AG09319 (cell line): ENCODE measurements around the gene PICK1.

ENCODE experiments used
- DNase-seq: peaks from one replicate; pipeline ENCODE4 v3.0.0-alpha.2; 2010; ENCODE audit warnings: low read depth; ENCODE audit errors: extremely low read depth
- TF ChIP-seq, protein P1 (sequence below): IDR thresholded peaks from 2 replicates; pipeline ENCODE4 v1.5.1; 2011; ENCODE audit warnings: low read depth, mild to moderate bottlenecking, inconsistent platforms, low read length, moderate library complexity

PICK1 gene

DNA sequence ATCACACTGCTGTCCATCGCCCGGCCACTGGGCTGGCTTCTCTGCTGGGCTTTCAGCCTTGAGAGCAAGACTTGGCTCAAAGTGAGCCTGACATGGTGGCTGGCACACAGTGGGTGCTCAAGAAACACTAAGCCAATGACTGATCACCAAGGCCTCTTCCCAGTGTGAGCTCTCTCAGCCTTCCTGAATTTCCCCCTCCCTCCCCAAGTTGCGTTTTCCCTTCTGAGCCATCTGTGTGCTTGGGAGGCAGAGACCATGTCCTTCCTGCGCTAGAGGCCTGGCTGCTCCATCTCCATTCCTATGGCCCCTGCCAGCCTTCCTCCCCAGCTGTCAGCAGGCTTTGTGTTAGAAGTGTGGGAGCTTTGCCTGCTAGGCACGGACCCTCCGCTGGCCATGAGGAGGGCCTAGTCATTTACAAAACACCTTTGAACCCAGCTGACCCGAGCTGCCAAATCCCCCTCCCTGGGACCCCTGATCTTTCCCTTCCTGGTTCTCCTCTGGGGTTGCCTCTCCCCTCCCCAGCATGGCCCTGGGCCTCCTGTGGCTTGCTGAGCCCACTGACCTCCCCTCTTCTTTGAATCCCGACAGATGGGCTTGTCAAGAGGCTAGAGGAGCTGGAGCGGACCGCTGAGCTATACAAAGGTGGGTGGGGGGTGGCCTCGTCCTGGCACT lies 13.2 kb downstream of the PICK1 start:
- DNase-seq, result no peak
- TF ChIP-seq, protein P1, sequence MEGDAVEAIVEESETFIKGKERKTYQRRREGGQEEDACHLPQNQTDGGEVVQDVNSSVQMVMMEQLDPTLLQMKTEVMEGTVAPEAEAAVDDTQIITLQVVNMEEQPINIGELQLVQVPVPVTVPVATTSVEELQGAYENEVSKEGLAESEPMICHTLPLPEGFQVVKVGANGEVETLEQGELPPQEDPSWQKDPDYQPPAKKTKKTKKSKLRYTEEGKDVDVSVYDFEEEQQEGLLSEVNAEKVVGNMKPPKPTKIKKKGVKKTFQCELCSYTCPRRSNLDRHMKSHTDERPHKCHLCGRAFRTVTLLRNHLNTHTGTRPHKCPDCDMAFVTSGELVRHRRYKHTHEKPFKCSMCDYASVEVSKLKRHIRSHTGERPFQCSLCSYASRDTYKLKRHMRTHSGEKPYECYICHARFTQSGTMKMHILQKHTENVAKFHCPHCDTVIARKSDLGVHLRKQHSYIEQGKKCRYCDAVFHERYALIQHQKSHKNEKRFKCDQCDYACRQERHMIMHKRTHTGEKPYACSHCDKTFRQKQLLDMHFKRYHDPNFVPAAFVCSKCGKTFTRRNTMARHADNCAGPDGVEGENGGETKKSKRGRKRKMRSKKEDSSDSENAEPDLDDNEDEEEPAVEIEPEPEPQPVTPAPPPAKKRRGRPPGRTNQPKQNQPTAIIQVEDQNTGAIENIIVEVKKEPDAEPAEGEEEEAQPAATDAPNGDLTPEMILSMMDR, result no peak

DNA sequence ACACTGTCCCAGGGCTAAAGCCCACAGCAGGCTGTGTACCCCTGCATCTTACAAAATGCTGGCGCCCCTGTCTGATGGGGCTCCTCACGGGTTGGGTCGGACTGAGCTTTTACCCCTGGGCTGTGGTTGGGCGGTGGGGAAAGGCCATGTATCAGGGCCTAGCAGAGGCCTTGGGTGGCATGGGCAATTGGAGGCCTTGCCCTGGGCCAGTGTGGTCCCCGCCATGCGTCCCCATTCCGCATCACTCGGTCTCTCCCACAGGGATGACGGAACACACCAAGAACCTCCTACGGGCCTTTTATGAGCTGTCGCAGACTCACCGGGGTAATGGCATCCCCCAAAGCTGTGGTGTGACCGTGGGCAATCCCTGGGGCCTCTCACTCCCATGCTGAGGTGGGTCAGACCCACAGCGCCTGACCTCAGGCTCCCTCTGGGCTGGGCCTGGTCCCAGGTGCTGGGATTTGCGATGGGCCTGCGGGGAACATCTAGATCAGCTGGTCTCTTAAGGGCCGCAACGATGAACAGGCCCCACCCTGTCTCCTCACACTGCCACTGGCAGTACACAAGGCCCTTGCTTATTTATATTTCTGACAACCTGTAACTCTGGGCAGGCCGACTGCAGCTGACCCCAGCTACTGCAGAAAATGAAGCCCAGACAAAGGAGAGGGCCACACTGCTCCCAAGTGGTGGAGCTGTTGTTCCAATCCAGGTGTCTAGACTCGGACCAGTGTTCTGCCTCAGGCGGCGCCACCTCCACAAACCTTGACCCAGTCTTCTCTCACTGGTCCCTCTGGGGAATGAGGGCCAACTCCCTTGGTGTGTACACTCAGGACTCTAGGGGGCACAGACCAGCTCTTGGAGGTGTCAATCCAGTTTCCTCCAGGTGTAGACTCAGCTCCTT lies 14.5 kb downstream of the PICK1 start:
- DNase-seq, result no peak
- TF ChIP-seq, protein P1, result no peak

DNA sequence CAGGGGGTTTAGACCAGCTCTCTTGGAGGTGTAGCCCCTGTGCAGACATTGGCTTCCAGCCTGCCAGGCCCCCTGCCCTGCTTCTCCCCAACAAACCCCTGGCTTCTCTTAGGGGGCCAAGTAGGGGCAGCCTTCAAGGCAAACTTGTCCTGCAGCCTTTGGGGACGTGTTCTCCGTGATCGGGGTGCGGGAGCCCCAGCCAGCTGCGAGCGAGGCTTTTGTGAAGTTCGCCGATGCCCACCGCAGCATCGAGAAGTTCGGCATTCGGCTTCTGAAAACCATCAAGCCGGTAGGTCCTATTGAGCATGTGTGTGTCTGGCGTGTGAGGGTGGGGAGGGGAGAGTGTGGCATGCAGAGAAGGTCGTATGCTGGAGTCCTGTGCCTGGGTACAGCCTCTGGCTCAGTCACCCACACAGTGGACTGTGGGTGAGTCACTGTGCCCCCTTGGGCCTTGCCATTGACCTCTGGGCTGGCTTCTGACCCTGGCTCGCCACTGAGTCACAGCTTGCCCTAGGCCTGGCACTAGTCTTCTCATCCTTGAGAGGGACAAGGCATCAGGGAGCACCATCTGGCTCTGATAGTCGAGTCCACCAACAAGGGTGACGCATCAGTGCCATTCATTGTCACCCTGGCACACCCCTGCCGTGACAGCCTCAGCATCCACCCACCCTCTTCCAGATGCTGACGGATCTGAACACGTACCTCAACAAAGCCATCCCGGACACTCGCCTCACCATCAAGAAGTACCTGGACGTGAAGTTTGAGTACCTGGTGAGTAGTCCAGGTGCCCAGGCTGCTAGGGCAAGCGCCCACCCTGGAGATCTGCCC lies 15.3 kb downstream of the PICK1 start:
- no peak for DNase-seq
- TF ChIP-seq, protein P1, result no peak

DNA sequence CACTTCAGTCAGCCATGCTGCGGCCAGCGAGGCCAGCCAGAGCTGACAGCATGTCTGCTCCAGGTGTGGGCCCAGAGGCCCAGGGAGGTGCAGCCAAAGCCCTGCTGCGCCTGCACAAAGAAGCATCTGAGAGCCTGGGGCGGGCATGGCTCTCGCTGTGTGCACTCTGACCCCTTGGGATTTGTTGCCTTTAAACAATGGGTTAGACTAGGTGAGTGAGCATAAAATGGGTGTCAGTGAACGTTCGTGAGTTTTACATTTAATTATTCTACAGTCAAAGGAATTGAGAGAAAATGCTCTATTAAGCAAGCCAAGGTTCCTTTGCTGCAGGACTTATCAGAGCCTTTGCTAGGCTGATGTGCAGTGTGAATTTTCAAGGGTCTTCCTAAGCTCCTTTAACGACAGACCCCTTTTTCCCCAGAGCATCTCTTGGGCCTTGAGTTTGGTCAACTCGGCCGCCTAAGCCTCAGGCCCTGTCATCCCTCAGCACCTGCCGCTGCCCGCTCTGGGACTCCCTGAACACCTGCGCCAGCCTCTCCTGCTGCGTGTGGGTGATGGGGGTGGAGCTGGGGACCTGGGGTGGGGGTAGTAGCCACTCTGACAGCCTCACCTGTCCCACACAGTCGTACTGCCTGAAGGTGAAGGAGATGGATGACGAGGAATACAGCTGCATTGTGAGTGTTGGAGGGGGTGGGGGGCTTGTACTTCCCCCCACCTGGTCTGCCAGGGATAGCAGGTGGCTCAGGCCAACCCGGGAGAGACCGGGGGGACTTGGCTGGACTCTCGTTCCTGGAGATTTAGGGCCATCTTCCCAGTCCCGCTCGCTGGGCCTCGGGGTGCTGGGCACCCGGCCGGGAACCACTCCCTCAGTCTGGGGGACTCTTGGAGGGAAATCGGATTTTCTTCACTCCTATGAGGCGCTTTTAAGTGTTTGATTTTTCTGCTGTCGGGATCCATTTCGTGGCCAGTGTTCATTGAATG lies 16.2 kb downstream of the PICK1 start:
- TF ChIP-seq, protein P1, result no peak
- no peak for DNase-seq

DNA sequence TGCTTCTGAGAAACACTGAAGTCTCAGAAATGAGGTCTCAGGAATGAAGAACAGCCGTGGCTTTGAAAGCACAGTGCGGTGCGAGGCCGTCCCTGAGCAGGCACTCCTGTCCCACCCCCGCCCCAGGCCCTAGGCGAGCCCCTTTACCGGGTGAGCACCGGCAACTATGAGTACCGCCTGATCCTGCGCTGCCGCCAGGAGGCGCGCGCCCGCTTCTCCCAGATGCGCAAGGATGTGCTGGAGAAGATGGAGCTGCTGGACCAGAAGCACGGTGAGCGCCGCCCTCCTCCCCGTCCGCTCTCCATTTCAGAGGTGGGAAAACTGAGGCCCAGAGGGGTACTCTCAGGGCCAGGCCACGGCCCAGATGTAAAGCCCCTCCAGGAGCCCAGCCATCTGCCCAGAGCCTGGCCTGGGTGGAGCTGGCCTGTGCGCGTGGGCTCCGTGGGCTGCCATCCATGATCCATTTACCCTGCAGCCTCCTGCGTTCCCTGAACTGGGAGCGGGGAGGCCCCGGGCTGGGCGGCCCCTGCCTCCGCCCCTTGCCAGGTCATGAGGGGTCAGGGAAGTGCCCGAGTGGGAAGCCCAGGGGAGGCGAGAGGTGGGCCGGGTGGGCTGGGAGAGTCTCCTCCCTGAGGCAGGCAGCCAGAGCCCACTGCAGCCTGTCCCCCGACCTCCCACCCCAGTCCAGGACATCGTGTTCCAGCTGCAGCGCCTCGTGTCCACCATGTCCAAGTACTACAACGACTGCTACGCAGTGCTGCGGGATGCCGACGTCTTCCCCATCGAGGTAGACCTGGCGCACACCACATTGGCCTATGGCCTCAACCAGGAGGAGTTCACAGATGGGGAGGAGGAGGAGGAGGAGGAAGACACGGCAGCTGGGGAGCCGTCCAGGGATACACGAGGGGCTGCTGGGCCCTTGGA lies 17.2 kb downstream of the PICK1 start:
- TF ChIP-seq, protein P1, result peak; percentile 35
- DNase-seq, result no peak
